Activated naive CD8-positive, alpha-beta T cell treated with anti-CD3 and anti-CD28 coated beads, Interleukin-2, amount 50 U/mL, for 16 hours (primary cell): Measurements from ENCODE around the gene RABEP2.
"Not testable (repeated sequence)": the region's sequence is repeated elsewhere in the genome, so short reads cannot be mapped to it uniquely, and the experiment has no call there.

Experiments
- DNase-seq: peaks from one replicate; pipeline ENCODE4 v3.0.0-alpha.2; 2020; ENCODE audit warnings: low read depth, low spot score

Gene RABEP2

DNA sequence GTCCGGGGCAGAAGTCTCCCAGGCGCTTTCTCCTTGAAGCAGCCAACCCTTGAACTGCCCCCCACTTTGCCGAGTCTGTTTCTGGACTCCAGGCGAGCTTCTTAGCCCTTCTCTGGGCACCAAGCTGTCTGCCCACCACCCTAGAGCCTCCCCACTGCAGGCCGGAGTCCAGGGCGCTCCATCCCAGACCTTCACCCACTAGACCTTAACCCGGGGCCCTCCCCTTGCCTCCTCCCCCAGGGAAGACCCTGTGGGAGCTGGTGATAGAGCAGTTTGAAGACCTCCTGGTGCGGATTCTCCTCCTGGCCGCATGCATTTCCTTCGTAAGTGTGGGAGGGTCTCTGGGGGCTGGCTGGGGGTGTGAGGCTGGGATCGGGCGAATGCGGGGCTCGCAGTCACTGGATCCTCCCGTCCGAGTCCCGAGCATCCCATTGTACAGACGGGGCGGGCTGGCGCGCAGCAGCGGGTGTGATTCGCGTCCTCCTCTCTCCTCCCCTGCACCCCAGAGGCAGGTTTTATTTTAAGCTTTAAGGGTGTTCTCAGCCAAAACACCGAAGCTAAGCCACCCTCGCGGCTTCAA is 45.7 kb downstream of the RABEP2 start:
- DNase-seq = no peak

DNA sequence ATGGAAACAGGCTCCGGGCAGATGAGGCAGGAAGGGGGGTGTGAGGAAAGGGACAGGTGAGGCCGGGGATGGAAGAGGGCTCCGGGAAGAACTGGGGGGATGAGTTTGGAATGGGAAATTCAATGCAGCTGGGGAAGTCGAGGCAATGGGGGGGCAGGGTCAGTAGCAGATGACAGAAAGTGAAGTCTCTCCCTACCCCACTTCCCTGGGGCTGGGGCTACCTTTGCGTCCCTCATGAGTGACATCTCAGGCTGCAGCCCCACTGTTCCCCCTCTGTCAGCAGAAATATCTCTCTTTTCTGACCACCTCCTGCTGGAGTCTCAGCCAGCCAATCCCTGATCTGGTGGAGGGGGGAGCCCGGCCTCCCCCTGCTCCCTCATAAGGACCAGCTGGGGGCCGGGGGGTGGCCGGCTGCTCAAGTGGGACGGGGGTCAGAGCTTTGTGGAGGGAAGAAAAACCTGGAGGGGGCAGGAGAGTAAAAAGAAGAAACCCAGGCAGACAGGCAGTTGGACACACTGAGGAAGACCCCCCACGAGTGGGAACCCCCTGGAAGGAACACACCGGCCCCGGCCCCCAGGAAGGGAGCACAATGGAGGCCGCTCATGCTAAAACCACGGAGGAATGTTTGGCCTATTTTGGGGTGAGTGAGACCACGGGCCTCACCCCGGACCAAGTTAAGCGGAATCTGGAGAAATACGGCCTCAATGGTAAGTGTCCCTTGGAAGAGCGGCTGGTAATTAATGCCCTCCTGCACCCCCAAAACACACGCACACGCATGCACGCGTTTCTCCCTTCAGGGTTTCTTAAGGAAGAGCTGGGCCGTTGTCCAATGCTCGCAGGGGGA is 46.7 kb downstream of the RABEP2 start, which contains the start of gene ATP2A1:
TSS of gene ATP2A1 (plus strand) at position 406 of the 844 bp plus-strand sequence. CDS start at position 590, 184 bp downstream.
- no peak for DNase-seq

DNA sequence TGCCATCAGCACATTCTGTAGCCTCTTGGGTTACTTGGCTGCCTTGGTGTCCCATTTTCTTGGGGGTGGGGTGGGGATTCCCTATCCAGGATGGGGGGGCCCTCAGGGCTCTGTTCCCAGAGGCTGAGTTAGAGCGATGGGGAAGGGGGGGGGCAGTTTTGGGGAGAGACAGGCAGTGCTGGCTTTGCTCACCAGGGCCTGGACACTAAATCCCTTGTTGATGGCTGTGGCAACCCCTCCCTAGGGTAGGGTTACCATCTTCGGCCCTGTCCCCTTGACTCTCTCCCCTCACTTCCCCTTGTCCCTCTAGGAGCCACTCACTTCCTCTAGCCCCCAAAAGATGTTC is 47.4 kb downstream of the RABEP2 start:
- DNase-seq = no peak

- no peak for DNase-seq
Measured at GRCh38 chr16:28876973-28877654, 47.9 kb downstream of the RABEP2 start.

DNA sequence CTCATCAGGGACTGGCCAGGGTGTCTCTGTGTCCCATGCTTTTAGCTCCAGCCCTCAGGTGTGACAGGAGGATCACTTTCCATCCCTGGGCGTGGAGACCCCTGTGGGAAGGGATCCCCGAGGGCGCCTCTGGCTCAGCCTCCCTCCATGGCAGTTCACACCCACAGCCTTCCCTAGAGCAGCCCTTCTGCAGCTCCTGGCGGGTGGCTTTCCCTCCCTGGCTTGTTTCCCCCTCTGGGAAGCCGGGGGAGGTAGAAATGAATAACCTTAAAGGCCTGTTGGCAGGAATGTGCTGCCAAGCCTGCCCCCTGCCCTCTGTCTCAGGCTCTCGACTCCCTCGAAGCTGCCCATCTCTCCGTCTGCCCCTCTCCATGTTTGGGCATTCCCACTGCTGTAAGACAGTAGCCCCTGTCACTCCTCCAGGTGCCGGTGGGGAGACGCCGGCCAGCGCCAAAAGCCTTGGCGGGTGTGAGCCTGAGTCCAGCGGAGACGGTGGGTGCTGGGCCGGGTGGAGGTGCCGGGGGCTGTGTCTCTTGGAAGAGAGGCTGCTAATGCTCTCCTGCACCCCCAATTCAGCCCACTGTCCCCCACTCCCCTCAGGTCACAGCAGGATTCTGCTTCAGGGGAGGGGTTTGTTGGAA is 48.9 kb downstream of the RABEP2 start:
- DNase-seq = no peak

DNA sequence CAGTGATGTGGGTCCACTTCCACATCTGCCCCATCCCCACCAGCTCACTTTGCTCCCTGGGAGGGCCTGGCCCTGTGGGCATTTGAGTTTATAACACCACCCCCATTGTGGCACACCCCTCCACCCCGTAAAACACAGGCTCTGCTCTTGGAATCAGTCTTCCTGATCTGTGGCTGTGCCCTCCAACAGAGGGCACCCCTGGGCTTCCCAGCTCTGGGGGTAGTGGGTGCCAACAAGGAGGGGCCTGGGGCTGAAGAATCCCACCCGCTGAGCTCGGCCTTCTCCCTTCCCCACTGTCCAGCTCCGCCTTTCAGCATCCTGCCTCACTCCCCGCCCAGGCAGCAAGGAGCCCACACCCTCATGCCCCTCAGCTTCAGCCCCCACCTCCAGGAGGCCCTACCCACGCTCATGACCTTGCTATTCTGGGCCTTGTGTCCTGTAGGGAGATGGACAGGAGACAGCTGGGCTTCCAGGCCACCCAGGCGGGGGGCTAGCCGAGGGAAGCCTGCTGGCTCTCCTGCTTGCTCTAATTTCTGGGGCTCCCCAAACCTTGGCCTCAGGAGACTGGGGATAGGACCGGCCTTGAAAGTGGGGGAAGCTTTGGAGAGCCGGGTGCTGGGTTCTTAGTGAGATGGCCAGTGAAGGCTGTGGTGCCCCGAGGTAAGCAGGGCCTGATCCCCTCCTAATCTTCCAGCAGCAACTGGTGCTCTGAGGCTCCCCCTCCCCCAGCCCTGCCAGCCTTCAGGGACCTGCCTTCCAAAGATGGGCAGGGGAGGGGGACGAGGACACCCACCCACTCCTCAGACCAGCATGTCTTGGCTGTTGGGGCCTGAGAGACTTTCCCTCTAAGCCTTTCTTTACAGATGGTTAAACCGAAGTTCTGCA is 49.7 kb downstream of the RABEP2 start:
- no peak for DNase-seq

DNA sequence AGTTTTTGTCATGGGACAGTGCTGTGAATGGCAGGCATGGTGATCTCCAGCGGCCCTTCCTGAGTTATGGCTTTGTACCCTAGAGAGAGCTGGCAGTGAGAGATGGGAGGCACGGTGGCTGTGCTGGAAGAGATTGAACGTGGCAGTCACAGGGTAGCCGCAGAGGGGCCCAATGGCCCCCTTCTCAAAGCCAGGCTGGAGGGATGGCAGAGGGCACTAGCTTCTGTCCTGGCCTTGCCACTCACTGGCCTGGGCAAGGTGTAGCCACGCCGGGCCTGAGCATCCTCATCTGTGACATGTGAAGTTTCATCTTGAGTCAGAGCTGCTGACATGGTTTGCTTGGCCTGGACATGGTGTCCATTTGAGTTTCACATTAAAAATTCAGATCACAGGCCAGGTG is 50.6 kb downstream of the RABEP2 start:
- no peak for DNase-seq

DNA sequence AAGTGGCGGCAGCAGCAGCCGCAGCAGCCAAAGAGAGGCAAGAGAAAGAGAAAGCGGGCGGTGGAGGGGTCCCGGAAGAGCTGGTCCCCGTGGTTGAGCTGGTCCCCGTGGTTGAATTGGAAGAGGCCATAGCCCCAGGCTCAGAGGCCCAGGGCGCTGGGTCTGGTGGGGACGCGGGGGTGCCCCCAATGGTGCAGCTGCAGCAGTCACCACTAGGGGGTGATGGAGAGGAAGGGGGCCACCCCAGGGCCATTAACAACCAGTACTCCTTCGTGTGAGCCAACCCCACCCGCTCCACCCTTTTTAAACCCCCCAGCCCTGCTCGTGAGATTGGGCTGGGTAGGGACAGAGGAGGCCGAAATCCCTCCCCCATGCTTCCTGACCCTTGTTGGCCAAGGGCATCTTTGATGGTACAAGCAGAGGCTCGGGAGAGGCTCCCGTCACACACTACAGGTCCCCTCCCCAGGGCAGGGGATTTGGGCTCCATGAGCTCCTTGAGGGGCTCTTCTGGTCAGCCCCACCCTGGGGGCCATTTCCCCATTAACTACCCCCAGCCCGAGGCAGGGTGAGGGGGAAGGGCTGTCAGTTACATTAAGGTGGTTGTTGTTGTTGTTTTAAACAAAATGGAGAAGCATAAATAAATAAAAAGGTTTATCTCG is 51.4 kb downstream of the RABEP2 start:
- DNase-seq = peak; percentile 38

DNA sequence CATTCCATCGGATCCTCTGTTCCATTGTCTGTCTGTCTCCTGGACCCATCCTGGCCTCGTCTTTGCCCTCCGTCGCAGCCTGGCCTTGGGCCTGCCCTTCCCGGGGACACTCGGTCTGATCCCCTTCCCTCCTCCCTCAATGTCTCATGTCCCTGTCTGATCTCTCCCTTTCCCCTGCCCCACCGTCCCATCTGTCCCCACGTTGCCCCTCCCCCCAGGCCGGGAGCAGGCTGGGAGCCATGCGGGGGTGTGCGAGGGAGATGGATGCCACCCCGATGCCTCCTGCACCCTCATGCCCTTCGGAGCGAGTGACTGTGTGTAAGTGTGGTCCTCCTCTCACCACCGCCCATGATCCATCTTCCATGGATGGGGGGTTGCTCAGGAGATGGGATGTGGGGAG is 52.1 kb downstream of the RABEP2 start:
- DNase-seq = no peak

DNA sequence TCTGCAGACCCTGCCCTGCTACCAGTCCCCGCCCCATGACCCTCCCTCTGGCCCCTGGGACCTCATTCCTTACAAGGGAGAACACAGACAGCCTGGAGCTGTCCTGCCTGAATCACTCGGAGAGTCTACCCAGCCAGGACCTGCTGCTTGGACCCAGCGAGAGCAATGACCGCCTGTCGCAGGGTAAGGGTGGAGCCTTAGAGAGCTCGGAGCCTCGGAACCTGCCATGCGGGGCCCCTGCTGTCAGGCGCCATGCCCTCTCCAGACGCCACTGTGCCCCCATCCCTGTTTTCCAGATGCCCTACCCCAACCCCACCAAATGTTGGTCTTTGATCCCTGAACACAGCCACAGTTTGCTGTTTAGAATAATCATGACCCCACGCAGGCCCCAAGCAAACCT is 55.8 kb downstream of the RABEP2 start:
- no peak for DNase-seq

DNA sequence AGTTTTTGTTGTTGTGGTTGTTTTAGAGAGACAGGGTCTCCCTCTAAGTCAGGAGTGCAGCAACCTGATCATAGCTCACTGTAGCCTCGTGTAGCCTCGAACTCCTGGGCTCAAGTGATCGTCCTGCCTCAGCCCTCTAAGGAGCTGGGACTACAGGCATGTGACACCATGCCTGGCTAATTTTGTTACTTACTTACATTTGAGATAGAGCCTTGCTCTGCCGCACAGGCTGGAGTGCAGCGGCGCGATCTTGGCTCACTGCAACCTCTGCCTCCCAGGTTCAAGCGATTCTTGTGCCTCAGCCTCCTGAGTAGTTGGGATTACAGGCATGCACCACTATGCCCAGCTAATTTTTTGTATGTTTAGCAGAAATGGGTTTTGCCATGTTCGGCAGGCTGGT is 57.4 kb downstream of the RABEP2 start:
- not testable (repeated sequence) for DNase-seq

DNA sequence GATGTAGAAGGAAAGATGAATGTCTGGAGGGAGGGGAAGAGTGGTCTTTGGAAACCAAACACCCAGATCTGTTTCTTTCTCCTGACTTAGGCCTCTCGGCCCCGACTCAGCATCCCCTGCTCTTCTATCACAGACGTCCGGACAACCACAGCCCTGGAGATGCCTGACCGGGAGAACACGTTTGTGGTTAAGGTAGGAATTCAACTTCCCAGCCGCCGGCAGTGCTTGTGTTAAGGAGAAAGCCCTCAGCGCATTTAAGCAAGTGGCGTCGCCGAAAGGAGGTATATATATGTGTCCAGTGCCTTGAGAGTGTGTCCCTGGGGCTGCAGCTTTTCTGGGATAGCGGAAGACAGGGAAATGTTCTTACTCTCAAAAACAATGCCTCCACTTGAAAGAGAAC is 57.8 kb downstream of the RABEP2 start:
- no peak for DNase-seq

DNA sequence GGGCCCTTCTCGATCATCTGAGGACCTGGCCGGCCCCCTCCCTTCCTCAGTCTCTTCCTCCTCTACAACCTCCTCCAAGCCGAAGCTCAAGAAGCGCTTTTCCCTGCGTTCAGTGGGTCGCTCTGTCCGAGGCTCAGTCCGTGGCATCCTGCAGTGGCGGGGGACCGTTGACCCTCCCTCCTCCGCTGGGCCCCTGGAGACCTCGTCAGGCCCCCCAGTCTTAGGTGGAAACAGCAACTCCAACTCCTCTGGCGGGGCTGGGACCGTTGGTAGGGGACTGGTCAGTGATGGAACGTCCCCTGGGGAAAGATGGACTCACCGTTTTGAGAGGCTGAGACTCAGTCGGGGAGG is 58.6 kb downstream of the RABEP2 start:
- no peak for DNase-seq

DNA sequence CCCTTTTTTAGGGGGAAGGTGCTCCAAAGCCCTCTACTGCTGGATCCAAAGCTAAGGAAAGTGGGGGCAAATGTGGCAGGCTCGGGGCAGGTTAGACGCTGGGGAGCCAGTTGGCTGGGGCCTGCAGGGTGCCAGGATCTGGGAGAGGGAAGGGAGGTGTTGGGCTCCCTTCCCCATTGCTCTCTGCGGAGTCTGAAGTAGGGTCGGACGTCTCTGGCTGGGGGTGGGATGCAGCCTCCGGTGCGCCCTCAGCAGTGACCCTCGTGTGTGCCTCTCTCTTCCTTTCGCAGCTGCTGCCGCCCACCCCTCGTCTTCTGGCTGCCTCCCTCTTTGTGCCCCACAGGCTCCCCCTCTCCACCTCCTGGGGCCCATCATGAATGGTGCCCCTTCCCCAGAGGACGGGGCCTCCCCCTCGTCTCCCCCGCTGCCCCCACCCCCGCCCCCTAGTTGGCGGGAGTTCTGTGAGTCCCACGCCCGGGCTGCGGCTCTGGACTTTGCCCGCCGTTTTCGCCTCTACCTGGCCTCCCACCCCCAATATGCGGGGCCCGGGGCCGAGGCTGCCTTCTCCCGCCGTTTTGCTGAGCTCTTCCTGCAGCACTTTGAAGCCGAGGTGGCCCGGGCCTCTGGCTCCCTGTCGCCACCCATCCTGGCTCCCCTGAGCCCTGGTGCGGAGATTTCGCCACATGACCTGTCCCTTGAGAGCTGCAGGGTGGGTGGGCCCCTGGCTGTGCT is 59.1 kb downstream of the RABEP2 start:
- DNase-seq = no peak

DNA sequence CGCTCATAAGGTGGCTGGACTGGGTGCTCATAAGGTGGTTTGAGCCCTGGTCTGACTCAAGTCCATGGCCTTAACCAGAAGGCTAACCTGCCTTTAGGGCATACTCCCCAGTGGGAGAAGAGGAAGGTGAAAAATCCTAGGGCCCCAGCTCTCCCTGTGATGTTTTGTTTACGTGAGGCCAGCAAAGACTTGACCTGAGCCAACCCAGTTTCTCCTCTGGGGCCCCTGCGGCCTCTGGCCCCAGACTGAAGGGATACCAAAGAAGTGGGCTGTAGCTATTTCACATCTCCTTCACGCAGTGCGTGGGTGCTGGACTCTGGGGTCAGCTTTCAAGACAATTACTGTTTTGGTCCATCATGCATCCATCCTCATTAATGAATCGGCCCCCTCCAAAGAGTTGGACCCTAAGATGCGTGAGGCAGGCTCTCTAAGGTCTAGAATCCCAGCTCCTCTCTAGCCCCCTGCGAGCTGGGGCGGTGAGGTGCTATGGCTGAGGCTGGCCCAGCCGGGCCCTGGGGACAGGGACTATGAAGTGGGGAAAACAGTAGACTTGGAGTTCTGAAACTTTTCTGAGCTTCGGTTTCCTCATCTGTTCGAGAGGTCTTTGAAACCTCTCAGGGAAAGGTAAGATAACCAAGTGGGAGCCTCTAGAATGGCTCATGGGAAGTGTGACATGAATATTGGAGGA is 59.9 kb downstream of the RABEP2 start:
- DNase-seq = no peak

GRCh38 chr16:28863929-28864793 is 60.9 kb downstream of the RABEP2 start:
- DNase-seq = no peak

DNA sequence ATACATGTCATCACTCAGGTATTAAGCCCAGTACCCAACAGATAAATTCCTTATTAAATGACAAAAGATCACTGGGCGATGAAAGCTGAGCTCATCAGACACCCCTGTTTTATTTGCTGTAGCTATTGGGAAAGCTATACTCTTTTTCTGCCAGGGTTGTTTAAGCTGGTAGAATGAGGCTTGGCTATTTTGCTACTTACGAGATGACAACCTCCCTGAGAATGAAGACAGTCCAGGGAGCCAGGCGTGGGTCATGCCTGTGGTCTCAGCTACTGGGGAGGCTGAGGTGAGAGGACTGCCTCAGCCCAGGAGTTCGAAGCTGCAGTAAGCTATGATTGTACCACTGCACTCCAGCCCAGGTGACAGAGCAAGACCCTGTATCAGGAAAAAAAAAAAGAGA is 65.7 kb downstream of the RABEP2 start:
- DNase-seq = no peak

DNA sequence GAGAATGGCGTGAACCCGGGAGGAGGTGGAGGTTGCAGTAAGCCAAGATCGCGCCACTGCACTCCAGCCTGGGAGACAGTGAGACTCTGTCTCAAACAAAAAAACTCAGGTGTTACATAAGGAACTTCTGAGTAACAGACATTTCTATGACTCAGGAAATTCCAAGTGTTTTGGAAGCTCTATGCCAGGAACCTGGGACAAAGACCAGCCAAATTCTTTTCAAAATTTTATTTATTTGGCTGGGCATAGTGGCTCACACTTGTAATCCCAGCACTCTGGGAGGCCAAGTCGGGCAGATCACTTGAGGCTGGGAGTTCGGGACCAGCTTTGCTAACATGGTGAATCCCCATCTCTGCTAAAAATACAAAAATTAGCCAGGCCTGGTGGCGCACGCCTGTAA is 66.6 kb downstream of the RABEP2 start:
- no peak for DNase-seq
